Cardiac fibroblast (primary cell): ENCODE measurements around the gene CHRNA10.

Experiments used
- DNase-seq, 2 donors: peaks; one replicate each; pipeline versions ENCODE4 v3.0.0 to v3.0.0-alpha.2; 2010; ENCODE audit warnings: low read depth in 2 of 2
- H3K4me3 ChIP-seq, 2 donors: replicated peaks in 1 of 2; 1 replicate in 1 of 2; 2 replicates in 1 of 2; pipeline ENCODE4 v1.5.1; 2011; ENCODE audit warnings: low read depth in 2 of 2, low read length in 2 of 2, mild to moderate bottlenecking in 2 of 2, moderate library complexity in 1 of 2
- TF ChIP-seq, protein P1 (sequence below): IDR thresholded peaks from one replicate; pipeline ENCODE4 v1.5.1; 2011; ENCODE audit warnings: low read depth, mild to moderate bottlenecking, low read length, inconsistent platforms

Gene CHRNA10

DNA sequence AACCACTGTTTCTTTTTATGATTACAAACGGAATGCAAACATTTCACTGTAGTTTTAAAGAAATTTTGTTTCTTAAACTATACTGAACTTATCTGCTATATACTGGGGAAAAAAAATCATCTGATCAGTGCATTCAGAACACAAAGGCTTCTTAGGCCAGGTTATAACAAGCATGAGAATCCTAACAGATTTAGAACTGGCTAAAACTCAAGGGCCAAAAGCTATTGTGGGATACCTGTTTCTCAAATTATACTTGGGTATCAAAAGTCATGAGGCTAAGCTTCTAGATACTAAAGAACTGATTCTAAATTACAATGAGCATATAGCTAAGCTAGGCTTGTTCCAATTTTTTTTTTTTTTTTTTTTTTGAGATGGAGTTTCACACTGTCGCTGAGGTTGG, 29.7 kb upstream of the CHRNA10 start:
- DNase-seq, result no peak
- TF ChIP-seq, protein P1, sequence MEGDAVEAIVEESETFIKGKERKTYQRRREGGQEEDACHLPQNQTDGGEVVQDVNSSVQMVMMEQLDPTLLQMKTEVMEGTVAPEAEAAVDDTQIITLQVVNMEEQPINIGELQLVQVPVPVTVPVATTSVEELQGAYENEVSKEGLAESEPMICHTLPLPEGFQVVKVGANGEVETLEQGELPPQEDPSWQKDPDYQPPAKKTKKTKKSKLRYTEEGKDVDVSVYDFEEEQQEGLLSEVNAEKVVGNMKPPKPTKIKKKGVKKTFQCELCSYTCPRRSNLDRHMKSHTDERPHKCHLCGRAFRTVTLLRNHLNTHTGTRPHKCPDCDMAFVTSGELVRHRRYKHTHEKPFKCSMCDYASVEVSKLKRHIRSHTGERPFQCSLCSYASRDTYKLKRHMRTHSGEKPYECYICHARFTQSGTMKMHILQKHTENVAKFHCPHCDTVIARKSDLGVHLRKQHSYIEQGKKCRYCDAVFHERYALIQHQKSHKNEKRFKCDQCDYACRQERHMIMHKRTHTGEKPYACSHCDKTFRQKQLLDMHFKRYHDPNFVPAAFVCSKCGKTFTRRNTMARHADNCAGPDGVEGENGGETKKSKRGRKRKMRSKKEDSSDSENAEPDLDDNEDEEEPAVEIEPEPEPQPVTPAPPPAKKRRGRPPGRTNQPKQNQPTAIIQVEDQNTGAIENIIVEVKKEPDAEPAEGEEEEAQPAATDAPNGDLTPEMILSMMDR, result no peak
- H3K4me3 ChIP-seq, result no peak overlapping the region

DNA sequence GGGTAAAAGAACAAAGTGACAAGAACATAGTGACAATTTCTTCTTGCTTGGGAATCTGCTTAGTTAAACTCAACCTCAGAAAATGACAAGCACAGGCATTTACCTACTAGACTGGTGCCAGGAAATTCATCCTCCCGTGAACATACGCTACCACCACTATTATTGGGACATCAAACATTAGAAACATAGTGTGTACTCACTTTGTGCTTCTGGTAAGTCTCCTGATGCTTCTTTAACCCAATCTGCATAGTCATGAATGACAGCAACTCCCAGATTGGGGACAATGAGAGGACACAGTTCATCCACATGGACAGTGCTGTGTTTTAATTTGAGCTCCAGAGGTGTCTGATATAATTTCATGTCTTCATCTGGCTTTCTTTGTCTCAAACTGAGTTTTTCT, 29.2 kb upstream of the CHRNA10 start:
- no peak for DNase-seq
- H3K4me3 ChIP-seq, result no peak overlapping the region
- TF ChIP-seq, protein P1, result no peak

DNA sequence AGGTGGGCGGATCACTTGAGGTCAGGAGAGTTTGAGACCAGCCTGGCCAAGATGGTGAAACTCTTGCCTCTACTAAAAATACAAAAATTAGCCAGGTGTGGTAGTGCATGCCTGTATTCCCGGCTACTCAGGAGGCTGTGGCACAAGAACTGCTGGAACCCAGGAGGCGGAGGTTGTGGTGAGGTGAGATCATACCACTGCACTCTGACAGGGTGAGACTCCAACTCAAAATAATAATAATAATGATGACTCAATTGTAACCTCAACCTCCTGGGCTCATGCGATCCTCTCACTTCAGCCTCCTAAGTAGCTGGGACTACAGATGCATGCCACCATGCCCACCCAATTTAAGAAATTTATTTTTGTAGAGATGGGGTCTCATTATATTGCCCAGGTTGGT, 15.6 kb upstream of the CHRNA10 start:
- DNase-seq, result peak in 1 of 2 donors; percentile 21
- TF ChIP-seq, protein P1, result no peak
- no peak overlapping the region for H3K4me3 ChIP-seq

DNA sequence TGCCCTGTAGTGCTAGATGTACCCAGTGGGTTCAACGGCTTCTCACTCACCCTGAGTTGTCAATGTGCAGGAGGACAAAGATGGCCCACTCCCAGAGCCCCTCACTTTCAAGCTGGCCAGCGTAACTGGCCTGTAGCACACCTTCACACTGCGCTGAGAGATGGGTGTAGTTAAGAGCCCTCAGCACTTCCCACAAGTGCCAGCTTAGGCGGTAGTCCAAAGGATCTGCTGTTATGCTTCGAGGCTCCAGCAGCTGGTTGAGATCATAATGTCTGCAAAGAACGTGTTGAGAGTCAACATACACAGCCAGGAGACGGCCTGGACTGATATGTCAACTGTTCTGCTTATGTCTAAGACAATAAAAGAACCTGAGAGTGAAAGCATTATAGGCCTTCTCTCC, 14.7 kb upstream of the CHRNA10 start:
- TF ChIP-seq, protein P1, result no peak
- no peak overlapping the region for H3K4me3 ChIP-seq
- DNase-seq, result peak in 1 of 2 donors; percentile 20

DNA sequence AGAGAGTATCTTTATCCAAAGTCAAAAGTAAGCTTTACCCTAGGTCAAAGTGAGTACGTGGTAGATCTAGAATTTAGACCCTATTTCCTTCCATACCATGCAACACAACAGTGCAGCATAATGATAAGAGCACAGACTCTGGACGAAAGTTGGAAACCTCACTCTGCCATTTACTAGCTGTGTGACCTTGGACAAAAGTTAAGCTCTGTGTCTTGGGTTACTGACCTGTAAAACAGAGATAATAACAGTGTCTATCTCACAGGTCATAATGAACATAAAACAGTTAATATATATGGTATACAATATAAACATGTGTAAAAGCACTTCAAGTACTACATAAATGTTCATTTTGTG, 13.6 kb upstream of the CHRNA10 start:
- no peak overlapping the region for H3K4me3 ChIP-seq
- TF ChIP-seq, protein P1, result no peak
- DNase-seq, result no peak

DNA sequence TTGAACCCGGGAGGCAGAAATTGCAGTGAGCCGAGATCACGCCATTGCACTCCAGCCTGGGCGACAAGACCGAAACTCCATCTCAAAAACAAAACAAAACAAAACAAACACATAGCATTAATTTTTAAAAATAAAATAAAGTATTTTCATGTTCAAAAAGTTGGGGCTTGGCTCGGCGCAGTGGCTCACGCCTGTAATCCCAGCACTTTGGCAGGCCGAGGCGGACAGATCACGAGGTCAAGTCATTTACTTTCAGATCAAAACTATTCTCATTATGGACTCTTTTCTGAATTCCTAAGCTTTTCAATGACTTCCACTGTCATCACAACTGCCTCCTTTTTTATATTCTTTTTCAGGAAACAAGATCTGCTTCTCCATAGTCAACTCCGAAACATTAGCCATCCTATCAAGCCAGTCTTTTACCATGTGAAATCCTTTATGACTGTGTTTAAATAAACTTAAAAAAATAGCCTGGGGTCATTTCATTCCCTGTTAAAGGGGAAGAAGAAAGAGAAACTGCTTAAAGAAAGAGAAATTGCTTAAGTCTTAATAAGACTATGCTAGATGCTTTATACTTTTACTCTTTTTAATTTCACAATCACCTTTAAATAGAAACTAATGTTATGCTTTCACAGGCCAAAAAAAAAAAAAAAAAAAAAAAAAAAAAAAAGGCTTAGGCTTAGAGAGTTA, 13.1 kb upstream of the CHRNA10 start:
- DNase-seq, result no peak
- TF ChIP-seq, protein P1, result no peak
- no peak overlapping the region for H3K4me3 ChIP-seq

DNA sequence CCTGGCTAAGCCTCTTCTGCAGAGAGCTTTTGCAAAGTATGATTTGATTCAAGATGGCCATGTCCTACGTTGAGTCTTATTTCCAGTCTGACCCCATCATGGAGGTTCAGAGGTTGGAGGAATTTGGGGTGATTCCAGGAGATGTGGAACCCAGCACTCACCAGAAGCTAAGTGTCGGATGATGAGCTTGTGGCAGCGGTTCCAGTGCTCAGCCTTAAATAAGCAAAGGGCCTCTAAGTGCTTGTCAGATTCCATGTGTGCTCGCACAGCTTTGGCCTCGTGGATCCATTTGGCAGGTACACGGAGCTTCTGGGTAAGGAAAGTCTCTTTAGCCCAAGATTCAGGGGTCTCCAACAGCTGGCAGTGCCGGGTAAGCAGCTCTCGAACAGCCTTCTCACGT, 11.9 kb upstream of the CHRNA10 start:
- no peak for DNase-seq
- H3K4me3 ChIP-seq, result no peak overlapping the region
- TF ChIP-seq, protein P1, result no peak
